ENCODE results near the gene RNF148. TPM values are rescaled to one million over a fixed set of nuclear protein-coding genes. Genes with fewer than 3 reads are reported as not detected.

Gene RNF148
- total and polyA plus RNA-seq, 2 of the 8 experiments (the other 6 are each of a cell fraction or from before 2014, with no cell fraction given): 0.27 to 0.45 TPM

GRCh38 chr7:122688400-122688998 lies 14.2 kb downstream of the RNF148 start:
- H3K4me3 ChIP-seq (ENCODE audit: extremely low read depth in 1 of 4, insufficient read depth in 2 of 4, low read depth in 3 of 4, low read length in 4 of 4): no peak overlapping the region
- 83% methylated on average over 6 of the region's 6 CpGs; no CpG with 5 or more reads in 1 of the 2 experiments for WGBS, 2 experiments (ENCODE audit: extremely low coverage in 1 of 2, insufficient coverage in 1 of 2, insufficient read length in 1 of 2, insufficient replicate concordance in 2 of 2, low coverage in 1 of 2, low lambda C conversion rate in 2 of 2, missing lambda C conversion rate in 1 of 2)
- no peak overlapping the region for H4K5ac ChIP-seq (ENCODE audit: insufficient read length, low read depth, low read length)
- no peak overlapping the region for H2AFZ ChIP-seq (ENCODE audit: low read length)
- H2BK5ac ChIP-seq (ENCODE audit: low read depth, low read length): peak overlapping the region; percentile 50; the same call in 1 of the 2 replicates
- H3K56ac ChIP-seq (replicated peaks; ENCODE audit: insufficient read length, low read depth, low read length): no peak overlapping the region
- 0 out of 2 replicates have a peak overlapping the region, but pooled peaks have one; percentile 20 for H2BK12ac ChIP-seq (ENCODE audit: low read depth, low read length)
- POLR2A ChIA-PET (ENCODE audit: partially characterized antibody): interaction anchor here (0.7 to 1.3 kb wide), 2 partner anchors 12 to 738 kb away, joined by 3 to 4 read pairs; no protein-coding TSS in a partner anchor
- H3K4ac ChIP-seq (replicated peaks; ENCODE audit: insufficient read length, low read depth, low read length): peak overlapping the region; percentile 91
- peaks cover 8 to 14% of the 10 kb centered on the region in 2 experiments for H3K9me3 ChIP-seq (ENCODE audit: insufficient read depth in 2 of 2, low read depth in 1 of 2, low read length in 1 of 2)
- H3K79me1 ChIP-seq (ENCODE audit: low read depth, low read length): no peaks in the 10 kb centered on the region
- H3K27ac ChIP-seq (ENCODE audit: low read depth, low read length): no peak overlapping the region
- H2BK20ac ChIP-seq (ENCODE audit: low read length): 0 out of 2 replicates have a peak overlapping the region, but pooled peaks have one; percentile 73
- H3K4me1 ChIP-seq (replicated peaks in 1 of 4; ENCODE audit: control insufficient read depth in 3 of 4, insufficient read depth in 4 of 4, low read length in 3 of 4): peaks cover 4 to 16% (median 11%) of the 10 kb centered on the region in 4 experiments
- H3K9ac ChIP-seq (replicated peaks in 1 of 4; ENCODE audit: extremely low read depth in 1 of 4, low read depth in 3 of 4, low read length in 3 of 4): no peak overlapping the region
- no peak overlapping the region for H3K4me2 ChIP-seq (ENCODE audit: insufficient read depth in 1 of 2, low read depth in 2 of 2, low read length in 2 of 2)
- no peak overlapping the region for H3K14ac ChIP-seq (ENCODE audit: insufficient read length)
- no peak for DNase-seq (ENCODE audit: low read depth in 1 of 2, low spot score in 2 of 2)
- no peaks in the 10 kb centered on the region for H4K20me1 ChIP-seq (replicated peaks in 1 of 2; ENCODE audit: control insufficient read depth in 1 of 2, insufficient read depth in 2 of 2, low read length in 2 of 2)
- H4K91ac ChIP-seq (replicated peaks; ENCODE audit: insufficient read length, low read length): peak overlapping the region; percentile 48
- no peak overlapping the region; the same call in 1 of the 2 replicates for H2AK5ac ChIP-seq (ENCODE audit: low read depth, low read length)
- H2BK120ac ChIP-seq (replicated peaks; ENCODE audit: low read depth, low read length): peak overlapping the region; percentile 41
- H2BK15ac ChIP-seq (ENCODE audit: low read length): peak overlapping the region; percentile 90; the same call in 1 of the 2 replicates
- TF ChIP-seq NANOG (IDR thresholded peaks at IDR 0.05; ENCODE audit: insufficient read depth, low read depth, low read length, poor library complexity, severe bottlenecking) (no peak), MAX (IDR thresholded peaks at IDR 0.05) (no peak), NRF1 (IDR thresholded peaks at IDR 0.05; ENCODE audit: low read depth, low read length) (no peak), CTBP2 (IDR thresholded peaks at IDR 0.05; ENCODE audit: borderline replicate concordance, insufficient read depth, insufficient read length, low read length) (no peak), SP2 (IDR thresholded peaks at IDR 0.05; ENCODE audit: low read length) (no peak), YY1 (IDR thresholded peaks at IDR 0.05; ENCODE audit: low read depth, low read length) (no peak), TAF7 (optimal IDR thresholded peaks at IDR 0.05; ENCODE audit: borderline replicate concordance, low read depth, low read length) (no peak), RBBP5 (IDR thresholded peaks at IDR 0.05; ENCODE audit: borderline replicate concordance, low read depth, low read length) (no peak)
- H3K36me3 ChIP-seq (ENCODE audit: control insufficient read depth in 2 of 4, insufficient read depth in 4 of 4, low read length in 3 of 4): peaks cover 0 to 2% (median 0%) of the 10 kb centered on the region in 4 experiments; a peak in 1 of 8 replicates
- H3K23ac ChIP-seq (ENCODE audit: insufficient read length): no peak overlapping the region
- CTCF ChIA-PET (ENCODE audit: partially characterized antibody): interaction anchor here (0.7 to 5.0 kb wide), 14 partner anchors 12 to 679 kb away, joined by 3 to 35 read pairs (median 4); partner anchors contain the start of genes RNF133 and RNF148
- no peak overlapping the region for H4K8ac ChIP-seq (ENCODE audit: extremely low read depth, insufficient read depth, low read length)
- H3K23me2 ChIP-seq (ENCODE audit: low read depth, low read length): no peaks in the 10 kb centered on the region
- no peaks in the 10 kb centered on the region for H3K79me2 ChIP-seq (ENCODE audit: control insufficient read depth in 1 of 2, insufficient read depth in 2 of 2, low read length in 2 of 2)
- peak overlapping the region; percentile 9 for H3K18ac ChIP-seq (ENCODE audit: extremely low read depth, low read length)
- no peaks in the 10 kb centered on the region for H3K27me3 ChIP-seq (replicated peaks in 1 of 4; ENCODE audit: control insufficient read depth in 3 of 4, extremely low read depth in 1 of 4, insufficient read depth in 3 of 4, low read length in 3 of 4)
- no peak for FAIRE-seq

Data from H1 (cell line).